GM18517 (cell line): ENCODE results near the gene TMEM255A.

Experiments
- ATAC-seq: cut with Tn5 transposase; IDR thresholded peaks from one replicate; pipeline ENCODE4 v1.9.1; 2021; ENCODE audit warnings: mild to moderate bottlenecking, moderate library complexity; ENCODE audit not compliant: unreplicated experiment

Gene TMEM255A

GRCh38 chrX:120308959-120309872 is 2.0 kb downstream of the TMEM255A start:
- peak; percentile 92 for ATAC-seq

DNA sequence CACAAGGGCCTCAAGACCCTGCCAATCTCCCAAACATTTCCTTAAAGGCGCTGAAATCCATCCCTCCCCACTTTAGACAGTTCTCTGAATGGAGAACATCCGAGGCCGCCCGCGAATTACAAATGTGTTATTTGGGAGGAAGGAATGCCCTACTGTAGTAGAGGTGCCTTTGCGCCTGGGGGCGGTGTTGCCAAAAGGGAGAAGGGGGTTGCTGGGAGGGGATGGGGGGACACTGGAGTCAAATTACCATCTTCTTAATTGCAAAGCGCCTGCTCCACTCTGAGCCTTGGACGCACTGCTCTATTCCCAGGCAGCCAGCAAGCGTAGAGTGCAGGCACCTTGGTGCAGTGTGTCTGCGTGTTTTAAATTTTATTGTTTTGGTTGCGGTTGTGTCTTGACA is 2.7 kb downstream of the TMEM255A start:
- no peak for ATAC-seq

DNA sequence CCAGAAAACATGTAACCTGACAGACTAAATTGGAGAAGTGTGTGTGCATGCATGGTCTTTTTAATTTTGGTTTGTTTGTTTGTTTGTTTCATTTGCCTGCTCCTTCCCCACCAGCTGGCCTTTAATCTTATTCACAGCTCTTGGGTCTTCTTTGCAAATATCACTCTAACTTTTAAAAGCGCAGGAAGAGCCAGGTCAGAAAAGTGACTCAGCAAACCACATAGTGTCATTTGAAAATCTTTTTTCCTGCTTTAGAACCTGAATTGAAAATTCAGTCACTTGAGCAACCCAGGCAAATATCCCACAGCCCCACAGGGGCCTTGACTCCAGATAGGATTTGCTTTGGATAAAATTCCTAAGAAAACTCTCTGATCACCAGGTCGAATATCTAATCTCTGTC is 4.6 kb downstream of the TMEM255A start:
- ATAC-seq: no peak

GRCh38 chrX:120305531-120306141 is 5.6 kb downstream of the TMEM255A start:
- no peak for ATAC-seq

DNA sequence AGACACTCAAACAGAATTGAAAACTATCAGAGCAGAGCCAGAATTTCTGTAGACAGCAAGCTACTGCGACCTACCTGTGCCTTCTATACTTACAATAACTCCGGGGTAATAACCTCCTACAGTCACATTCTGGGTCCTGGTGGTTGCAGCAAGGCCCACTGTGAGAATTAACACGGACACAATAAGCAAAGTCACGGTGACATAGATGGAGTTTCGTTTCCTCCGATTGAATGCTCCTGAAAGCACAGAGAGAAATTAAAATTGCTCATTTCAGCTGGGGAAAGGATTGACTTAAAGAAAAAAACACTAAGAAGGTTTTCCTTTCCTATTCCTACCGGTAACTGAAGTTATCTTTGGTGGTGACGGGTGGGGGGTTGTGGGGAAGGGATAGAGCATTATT is 7.0 kb downstream of the TMEM255A start:
- ATAC-seq: no peak

DNA sequence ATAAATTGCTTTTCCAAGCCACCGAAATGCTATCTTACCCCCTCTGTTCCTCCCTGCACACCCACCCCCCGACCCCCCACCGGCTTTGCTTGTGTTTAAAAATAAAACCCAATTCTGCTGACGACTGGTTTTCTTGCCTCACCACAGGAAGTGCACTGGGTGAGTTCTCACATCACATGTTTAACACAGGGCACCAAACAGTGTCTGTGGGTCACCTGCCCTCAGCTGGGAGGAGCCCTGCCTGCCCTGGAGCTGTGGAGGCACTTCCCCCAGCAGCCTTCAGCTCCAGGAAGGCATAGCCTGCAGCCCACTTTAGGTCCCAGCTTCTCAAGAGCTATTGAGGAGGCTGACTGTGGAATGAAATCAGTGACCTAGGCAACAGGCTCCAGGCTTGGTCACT is 8.8 kb downstream of the TMEM255A start:
- ATAC-seq: peak; percentile 88

- ATAC-seq: peak; percentile 13
Observed at GRCh38 chrX:120301960-120302359, 9.3 kb downstream of the TMEM255A start.

DNA sequence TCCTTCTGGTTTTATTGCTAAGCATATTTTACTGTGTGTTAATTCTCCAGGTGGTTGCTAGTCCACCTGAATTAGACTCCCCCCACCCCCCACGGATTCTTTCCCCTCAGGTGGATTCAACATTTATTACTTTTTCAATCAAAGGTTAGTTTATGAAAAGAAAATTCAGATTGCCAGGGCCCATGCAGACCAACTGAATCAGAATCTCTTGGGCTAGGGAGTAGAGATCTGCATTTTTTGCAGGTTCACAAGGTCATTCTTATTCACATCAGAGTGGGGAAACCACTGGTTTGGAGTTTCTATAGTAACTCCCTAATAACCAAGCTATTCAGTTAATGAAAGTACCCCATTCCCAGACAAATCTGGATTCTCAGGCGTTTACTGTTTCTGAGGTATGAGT is 9.8 kb downstream of the TMEM255A start:
- no peak for ATAC-seq

DNA sequence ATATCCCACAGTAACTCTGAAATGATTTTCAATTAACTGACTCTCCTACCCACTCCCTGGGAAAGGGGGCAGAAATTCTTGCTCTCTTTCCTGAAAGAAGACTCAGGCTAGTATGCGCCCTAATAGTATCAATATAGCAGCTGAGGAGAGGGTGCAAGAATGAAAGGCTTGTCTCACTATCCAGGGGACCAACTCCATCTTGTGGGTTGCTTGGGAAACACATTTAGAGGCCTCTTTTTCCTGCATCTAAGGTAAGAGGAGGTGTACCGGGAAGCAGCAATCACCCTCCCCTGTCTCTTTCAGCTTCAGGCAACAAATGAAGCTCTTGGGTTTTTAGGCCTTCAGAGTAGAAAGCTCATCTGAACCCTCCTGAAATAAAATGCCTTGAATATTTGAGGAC is 11.3 kb downstream of the TMEM255A start:
- no peak for ATAC-seq

- no peak for ATAC-seq
Observed at GRCh38 chrX:120297923-120298322, 13.3 kb downstream of the TMEM255A start.

- ATAC-seq: no peak
Observed at GRCh38 chrX:120294651-120295050, 16.6 kb downstream of the TMEM255A start.

- no peak for ATAC-seq
Observed at GRCh38 chrX:120293015-120293414, 18.2 kb downstream of the TMEM255A start.

DNA sequence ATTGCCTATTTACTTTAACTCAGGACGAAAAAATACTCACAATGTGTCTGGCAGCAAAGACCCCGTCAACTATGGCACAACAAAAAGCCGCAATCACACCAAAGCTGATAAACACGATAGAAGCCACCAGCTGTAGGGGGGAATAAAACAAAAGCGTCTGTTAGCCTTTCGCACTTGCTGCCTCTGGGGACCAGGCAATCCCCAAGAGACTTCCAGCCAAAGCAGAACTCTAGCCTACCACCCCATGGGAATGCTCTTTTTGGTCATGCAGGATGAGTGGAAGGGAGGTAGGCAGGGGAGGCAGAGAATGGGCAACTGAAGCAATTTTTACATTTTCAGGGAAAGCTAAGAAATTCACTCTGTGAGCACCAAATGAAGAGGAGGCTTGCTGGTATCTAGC is 20.1 kb downstream of the TMEM255A start:
- no peak for ATAC-seq

GRCh38 chrX:120290107-120290506 is 21.2 kb downstream of the TMEM255A start:
- ATAC-seq: no peak

DNA sequence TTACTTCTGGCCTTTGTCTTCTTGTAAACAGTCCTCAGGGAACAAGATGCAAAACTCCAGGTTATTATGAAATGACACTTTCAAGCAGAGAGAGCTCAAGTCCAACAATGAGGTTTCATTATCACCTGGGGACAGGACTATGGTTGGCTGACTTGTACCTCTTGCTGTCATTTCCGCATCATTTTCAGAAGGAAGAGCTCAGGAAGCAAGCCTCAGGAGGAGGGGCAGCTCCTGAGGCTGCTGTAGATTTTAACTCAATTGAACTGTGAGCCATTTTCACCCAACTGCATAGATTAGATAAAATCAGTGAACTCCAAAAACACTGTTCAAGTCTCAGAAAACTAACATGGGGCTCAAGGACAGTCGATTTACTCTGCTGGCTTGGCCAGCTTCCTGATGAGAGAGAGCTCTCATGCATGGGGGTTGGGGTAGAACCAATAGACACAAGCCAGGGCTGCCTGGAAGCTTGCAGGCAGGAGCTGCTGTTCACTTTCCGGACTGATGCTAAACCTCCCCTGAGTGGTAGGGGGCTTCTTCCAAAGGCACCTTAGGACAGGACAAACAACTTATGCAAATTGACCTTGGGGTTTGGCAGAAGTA is 23.6 kb downstream of the TMEM255A start:
- ATAC-seq: peak; percentile 63

- ATAC-seq: peak; percentile 45
Observed at GRCh38 chrX:120286733-120287512, 24.3 kb downstream of the TMEM255A start.

DNA sequence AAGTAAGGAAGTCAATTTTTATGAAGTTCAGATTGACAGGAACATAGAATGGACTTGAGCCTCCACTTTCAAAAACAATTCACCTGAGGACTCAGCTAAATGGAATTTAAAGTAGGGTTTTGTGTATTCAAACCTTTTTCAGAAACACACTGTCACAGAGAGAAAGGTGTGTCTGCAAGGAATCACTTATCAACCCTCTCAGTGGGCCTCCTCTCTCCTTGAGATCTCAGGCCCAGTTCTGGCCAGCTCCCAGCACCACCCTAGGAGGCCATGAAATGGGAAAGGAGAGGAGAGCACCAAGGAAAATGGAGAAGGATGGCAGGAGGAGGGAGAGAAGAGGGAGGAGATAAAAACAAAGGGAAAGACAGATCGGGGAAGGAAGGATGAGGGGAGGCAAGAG is 28.6 kb downstream of the TMEM255A start:
- no peak for ATAC-seq

DNA sequence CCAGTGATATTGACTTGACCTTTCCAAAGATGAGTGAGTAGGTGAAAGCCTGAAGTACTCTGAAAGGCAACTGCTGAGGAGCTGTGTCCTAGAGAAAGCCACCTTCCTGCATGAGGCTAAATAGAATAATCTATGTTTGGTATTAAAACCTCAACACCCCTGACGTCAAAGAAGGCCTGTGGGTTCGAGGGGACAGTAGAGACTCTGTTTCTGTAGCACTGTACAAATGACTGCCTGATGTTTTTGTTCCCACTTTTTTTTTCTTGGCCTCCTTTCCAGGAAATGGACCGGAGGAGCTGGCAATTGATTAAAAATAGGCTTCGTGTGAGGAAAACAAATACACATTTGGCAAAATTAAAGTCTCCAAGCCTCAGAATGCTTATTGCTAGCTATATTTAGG is 29.5 kb downstream of the TMEM255A start:
- ATAC-seq: no peak

GRCh38 chrX:120281021-120281624 is 30.1 kb downstream of the TMEM255A start:
- no peak for ATAC-seq

GRCh38 chrX:120274958-120275357 is 36.3 kb downstream of the TMEM255A start:
- no peak for ATAC-seq

DNA sequence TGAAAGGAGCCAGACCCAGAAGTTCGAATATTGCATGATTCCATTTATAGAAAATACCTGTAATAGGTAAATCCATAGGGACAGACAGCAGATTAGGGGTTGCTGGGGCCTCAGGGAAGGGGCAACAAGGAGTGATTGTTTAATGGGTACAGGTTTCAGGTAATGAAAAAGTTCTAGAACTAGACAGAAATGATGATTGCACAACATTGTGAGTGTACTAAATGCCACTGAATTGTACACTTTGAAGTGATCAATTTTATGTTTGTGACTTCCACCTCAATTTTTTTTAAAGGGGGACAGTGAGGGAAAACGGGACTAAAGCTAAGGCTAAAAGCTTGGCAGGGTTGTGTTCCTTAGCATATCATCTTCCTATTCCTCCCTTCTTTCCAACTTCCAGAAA is 37.1 kb downstream of the TMEM255A start:
- ATAC-seq: no peak
